Neural cell (in vitro differentiated cells): ENCODE data around the gene TTC9B. TPM values are rescaled to one million over a fixed set of nuclear protein-coding genes. Genes with fewer than 3 reads are reported as not detected.

Source experiments
- H2AFZ ChIP-seq: fragments of 200-600, 300-800 bp; sonication (generic), shearing (Covaris generic); 2 replicates; pipeline ENCODE4 v1.6.0; 2014; ENCODE audit warnings: low read depth, mild to moderate bottlenecking, antibody characterized with exemption, low read length, moderate library complexity
- H3F3A ChIP-seq: fragments of 200-600 bp; shearing (Covaris generic); 2 replicates; pipeline ENCODE4 v1.6.1; 2016; ENCODE audit warnings: mild to moderate bottlenecking, moderate library complexity, mixed read lengths, antibody characterized with exemption, low read length; ENCODE audit not compliant: insufficient read depth, poor library complexity, severe bottlenecking
- H3K27ac ChIP-seq: fragments of 200-600, 300-800 bp; sonication (generic), shearing (Covaris generic); 2 replicates; pipeline ENCODE4 v1.5.1; 2014; ENCODE audit warnings: mild to moderate bottlenecking, low read length, moderate library complexity
- H3K27me3 ChIP-seq: fragments of 300-800, 200-600 bp; sonication (generic), shearing (Covaris generic); 2 replicates; pipeline ENCODE4 v1.6.0; 2014; ENCODE audit warnings: mild to moderate bottlenecking, low read depth, low read length, moderate library complexity; ENCODE audit not compliant: insufficient read depth
- H3K36me3 ChIP-seq: fragments of 300-800, 200-600 bp; sonication (generic), shearing (Covaris generic); 2 replicates; pipeline ENCODE4 v1.5.1; 2014; ENCODE audit warnings: mild to moderate bottlenecking, antibody characterized with exemption, low read length, moderate library complexity; ENCODE audit not compliant: insufficient read depth
- H3K4me2 ChIP-seq: fragments of 300-800, 200-600 bp; sonication (generic), shearing (Covaris generic); 2 replicates; pipeline ENCODE4 v1.6.0; 2014; ENCODE audit warnings: mild to moderate bottlenecking, low read length
- H3K4me3 ChIP-seq: fragments of 300-800, 200-600 bp; sonication (generic), shearing (Covaris generic); 2 replicates; pipeline ENCODE4 v1.5.1; 2014; ENCODE audit warnings: mild to moderate bottlenecking, low read length, moderate library complexity
- H3K79me2 ChIP-seq: fragments of 200-600 bp; shearing (Covaris generic); replicated peaks from 2 replicates; pipeline ENCODE4 v1.6.0; 2014; ENCODE audit warnings: mild to moderate bottlenecking, low read length, moderate library complexity; ENCODE audit not compliant: insufficient read depth
- H3K9ac ChIP-seq: fragments of 300-800, 200-600 bp; sonication (generic), shearing (Covaris generic); 2 replicates; pipeline ENCODE4 v1.6.1; 2016; ENCODE audit warnings: mild to moderate bottlenecking, low read length, mixed read lengths
- H3K9me2 ChIP-seq: fragments of 200-600 bp; shearing (Covaris generic); 2 replicates; pipeline ENCODE4 v1.6.1; 2016; ENCODE audit warnings: mild to moderate bottlenecking, low read length, mixed read lengths; ENCODE audit not compliant: insufficient read depth
- H3K9me3 ChIP-seq: fragments of 200-600, 300-800 bp; sonication (generic), shearing (Covaris generic); 2 replicates; pipeline ENCODE4 v1.6.1; 2016; ENCODE audit warnings: mild to moderate bottlenecking, mixed run types, low read length, moderate library complexity, mixed read lengths
- H4K20me1 ChIP-seq: fragments of 200-600 bp; shearing (Covaris generic); 2 replicates; pipeline ENCODE4 v1.6.1; 2016; ENCODE audit warnings: mild to moderate bottlenecking, mixed run types; ENCODE audit not compliant: insufficient read depth
- EP300 ChIP-seq: fragments of 450-650 bp; conservative IDR thresholded peaks from 2 replicates; pipeline ENCODE4 v1.6.1; 2014; ENCODE audit warnings: antibody characterized with exemption, mild to moderate bottlenecking, moderate library complexity; ENCODE audit not compliant: poor library complexity, severe bottlenecking
- EZH2 ChIP-seq: fragments of 200-600, 300-800 bp; shearing (Covaris generic), sonication (generic); IDR thresholded peaks from 2 replicates; pipeline ENCODE4 v1.6.1; 2014; ENCODE audit warnings: antibody characterized with exemption, low read length, borderline replicate concordance, mild to moderate bottlenecking; ENCODE audit not compliant: insufficient read depth, poor library complexity, severe bottlenecking
- MXI1 ChIP-seq: fragments of 450-650 bp; conservative IDR thresholded peaks from 2 replicates; pipeline ENCODE4 v1.6.1; 2014; ENCODE audit warnings: antibody characterized with exemption, mild to moderate bottlenecking; ENCODE audit not compliant: poor library complexity, severe bottlenecking
- POLR2AphosphoS5 ChIP-seq: IDR thresholded peaks from 2 replicates; pipeline ENCODE4 v1.6.1; 2012
- RAD21 ChIP-seq: fragments of 450-650 bp; conservative IDR thresholded peaks from 2 replicates; pipeline ENCODE4 v1.6.1; 2014; ENCODE audit warnings: antibody characterized with exemption, mild to moderate bottlenecking, moderate library complexity
- REST ChIP-seq: IDR thresholded peaks from 2 replicates; pipeline ENCODE4 v1.6.1; 2012; ENCODE audit warnings: borderline replicate concordance
- SMC3 ChIP-seq: fragments of 450-650 bp; conservative IDR thresholded peaks from 2 replicates; pipeline ENCODE4 v1.6.1; 2014; ENCODE audit warnings: antibody characterized with exemption, mild to moderate bottlenecking, moderate library complexity; ENCODE audit not compliant: poor library complexity
- TAF1 ChIP-seq: IDR thresholded peaks from 2 replicates; pipeline ENCODE4 v1.6.1; 2012; ENCODE audit warnings: low read depth
- polyA plus RNA-seq: library from polyadenylated mRNA; depleted of rRNA; stranded (reverse); fragments of >200 nt; gene quantifications from 2 replicates; pipeline ENCODE4 v1.2.3, GENCODE V29; 2014
- TF ChIP-seq, protein P1 (sequence below): fragments of 450-650 bp; IDR thresholded peaks from 2 replicates; pipeline ENCODE4 v1.5.1; 2014; ENCODE audit warnings: antibody characterized with exemption, mild to moderate bottlenecking, moderate library complexity; ENCODE audit not compliant: poor library complexity, severe bottlenecking

The TTC9B gene
- polyA plus RNA-seq, 1 donor from 2014 or later, result 111 TPM

- TF ChIP-seq EP300 (no peak), SMC3 (no peak), TAF1 (no peak)
- Histone ChIP-seq H3K9me2 (no peaks in the 10 kb centered on the region), H4K20me1 (no peaks in the 10 kb centered on the region), H3K9ac (no peak overlapping the region), H3K9me3 (no peaks in the 10 kb centered on the region), H3K36me3 (no peaks in the 10 kb centered on the region), H3K4me3 (no peak overlapping the region), H3F3A (no peaks in the 10 kb centered on the region), H3K4me2 (no peak overlapping the region), H3K27ac (no peak overlapping the region), H3K79me2 (no peaks in the 10 kb centered on the region), H3K27me3 (no peaks in the 10 kb centered on the region), H2AFZ (no peak overlapping the region)
Measured at GRCh38 chr19:40244579-40245317, 26.6 kb upstream of the TTC9B start.

DNA sequence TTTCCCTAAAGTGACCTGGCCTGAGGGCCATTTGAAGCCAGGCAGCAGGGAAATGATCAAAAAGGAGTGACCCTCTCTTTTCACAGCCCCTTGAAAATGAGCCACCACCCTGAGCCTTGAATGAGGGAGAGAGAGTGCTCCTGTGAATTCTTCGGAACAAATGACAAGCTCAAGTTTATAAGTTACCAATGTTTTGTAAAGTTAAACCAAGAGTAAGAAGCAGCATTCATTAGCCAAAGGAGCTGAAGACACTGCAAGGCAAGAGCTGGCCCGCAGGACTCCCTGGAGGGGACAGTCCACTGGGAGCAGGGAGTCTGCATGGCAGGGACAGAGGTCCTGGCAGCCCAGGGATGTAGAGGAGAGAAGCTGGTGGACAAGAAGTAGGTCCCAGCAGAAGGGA lies 25.0 kb upstream of the TTC9B start:
- no peak overlapping the region for H2AFZ ChIP-seq
- no peak overlapping the region for H3K27ac ChIP-seq
- H4K20me1 ChIP-seq, result no peaks in the 10 kb centered on the region
- no peaks in the 10 kb centered on the region for H3K79me2 ChIP-seq
- H3K27me3 ChIP-seq, result no peaks in the 10 kb centered on the region
- no peaks in the 10 kb centered on the region for H3K36me3 ChIP-seq
- H3K9me2 ChIP-seq, result no peaks in the 10 kb centered on the region
- H3K4me3 ChIP-seq, result no peak overlapping the region
- H3K9me3 ChIP-seq, result no peaks in the 10 kb centered on the region
- TF ChIP-seq MXI1 (no peak), RAD21 (no peak), EP300 (no peak), EZH2 (no peak), TAF1 (no peak), REST (no peak), POLR2AphosphoS5 (no peak), SMC3 (no peak)
- TF ChIP-seq, protein P1, sequence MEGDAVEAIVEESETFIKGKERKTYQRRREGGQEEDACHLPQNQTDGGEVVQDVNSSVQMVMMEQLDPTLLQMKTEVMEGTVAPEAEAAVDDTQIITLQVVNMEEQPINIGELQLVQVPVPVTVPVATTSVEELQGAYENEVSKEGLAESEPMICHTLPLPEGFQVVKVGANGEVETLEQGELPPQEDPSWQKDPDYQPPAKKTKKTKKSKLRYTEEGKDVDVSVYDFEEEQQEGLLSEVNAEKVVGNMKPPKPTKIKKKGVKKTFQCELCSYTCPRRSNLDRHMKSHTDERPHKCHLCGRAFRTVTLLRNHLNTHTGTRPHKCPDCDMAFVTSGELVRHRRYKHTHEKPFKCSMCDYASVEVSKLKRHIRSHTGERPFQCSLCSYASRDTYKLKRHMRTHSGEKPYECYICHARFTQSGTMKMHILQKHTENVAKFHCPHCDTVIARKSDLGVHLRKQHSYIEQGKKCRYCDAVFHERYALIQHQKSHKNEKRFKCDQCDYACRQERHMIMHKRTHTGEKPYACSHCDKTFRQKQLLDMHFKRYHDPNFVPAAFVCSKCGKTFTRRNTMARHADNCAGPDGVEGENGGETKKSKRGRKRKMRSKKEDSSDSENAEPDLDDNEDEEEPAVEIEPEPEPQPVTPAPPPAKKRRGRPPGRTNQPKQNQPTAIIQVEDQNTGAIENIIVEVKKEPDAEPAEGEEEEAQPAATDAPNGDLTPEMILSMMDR, result no peak
- H3F3A ChIP-seq, result no peaks in the 10 kb centered on the region
- H3K4me2 ChIP-seq, result no peak overlapping the region
- H3K9ac ChIP-seq, result no peak overlapping the region
